ENCODE results near the gene ADGRL2. TPM values are rescaled to one million over a fixed set of nuclear protein-coding genes. Genes with fewer than 3 reads are reported as not detected.

ADGRL2 gene
- total and polyA plus RNA-seq, 2 experiments from 2014 or later, result 45.1 to 139 TPM

DNA sequence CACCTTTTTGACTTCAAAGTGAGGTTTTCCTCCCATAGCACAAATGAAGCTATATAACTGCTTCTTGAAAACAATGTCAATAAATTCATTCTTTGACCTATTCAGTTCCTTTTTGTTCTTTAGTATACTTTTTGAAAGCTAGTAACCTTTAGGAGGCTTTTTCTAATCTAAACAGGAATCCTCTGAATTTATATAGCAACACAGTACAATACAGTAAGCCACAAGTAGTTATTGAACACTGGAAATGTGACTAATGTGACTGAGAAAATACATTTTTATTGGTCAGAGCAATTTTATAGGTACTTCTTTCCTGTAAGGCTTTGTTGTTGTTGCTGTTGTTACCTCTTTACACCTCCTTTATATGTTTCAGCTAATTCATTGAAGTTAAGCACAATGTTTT, 49.8 kb downstream of the ADGRL2 start:
- Histone ChIP-seq H3K9me3 (ENCODE audit: low read depth) (no peaks in the 10 kb centered on the region), H3K9me2 (replicated peaks; ENCODE audit: insufficient read depth) (no peaks in the 10 kb centered on the region), H3K36me3 (replicated peaks; ENCODE audit: insufficient read depth, low read depth) (no peaks in the 10 kb centered on the region), H2AFZ (no peak overlapping the region), H3K4me1 (ENCODE audit: insufficient read depth) (peaks cover 9% of the 10 kb centered on the region), H3K79me2 (peaks cover 97% of the 10 kb centered on the region), H3K4me2 (no peak overlapping the region), H4K20me1 (ENCODE audit: insufficient read depth, poor library complexity, severe bottlenecking) (peaks cover 40% of the 10 kb centered on the region), H3K27ac (no peak overlapping the region), H3K4me3 (no peak overlapping the region), H3K27me3 (no peaks in the 10 kb centered on the region)
- no peak for DNase-seq (ENCODE audit: low spot score)
- TF ChIP-seq, protein P1, sequence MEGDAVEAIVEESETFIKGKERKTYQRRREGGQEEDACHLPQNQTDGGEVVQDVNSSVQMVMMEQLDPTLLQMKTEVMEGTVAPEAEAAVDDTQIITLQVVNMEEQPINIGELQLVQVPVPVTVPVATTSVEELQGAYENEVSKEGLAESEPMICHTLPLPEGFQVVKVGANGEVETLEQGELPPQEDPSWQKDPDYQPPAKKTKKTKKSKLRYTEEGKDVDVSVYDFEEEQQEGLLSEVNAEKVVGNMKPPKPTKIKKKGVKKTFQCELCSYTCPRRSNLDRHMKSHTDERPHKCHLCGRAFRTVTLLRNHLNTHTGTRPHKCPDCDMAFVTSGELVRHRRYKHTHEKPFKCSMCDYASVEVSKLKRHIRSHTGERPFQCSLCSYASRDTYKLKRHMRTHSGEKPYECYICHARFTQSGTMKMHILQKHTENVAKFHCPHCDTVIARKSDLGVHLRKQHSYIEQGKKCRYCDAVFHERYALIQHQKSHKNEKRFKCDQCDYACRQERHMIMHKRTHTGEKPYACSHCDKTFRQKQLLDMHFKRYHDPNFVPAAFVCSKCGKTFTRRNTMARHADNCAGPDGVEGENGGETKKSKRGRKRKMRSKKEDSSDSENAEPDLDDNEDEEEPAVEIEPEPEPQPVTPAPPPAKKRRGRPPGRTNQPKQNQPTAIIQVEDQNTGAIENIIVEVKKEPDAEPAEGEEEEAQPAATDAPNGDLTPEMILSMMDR (IDR thresholded peaks at IDR 0.05; ENCODE audit: poor library complexity), result no peak
- TF ChIP-seq EZH2 (IDR thresholded peaks at IDR 0.05; ENCODE audit: borderline replicate concordance), result no peak
- no peak for TF ChIP-seq EZH2phosphoT487 (IDR thresholded peaks at IDR 0.05; ENCODE audit: low read depth, severe bottlenecking, unreplicated experiment)

GRCh38 chr1:81851217-81851616, 50.5 kb downstream of the ADGRL2 start:
- H3K79me2 ChIP-seq, result peaks cover 97% of the 10 kb centered on the region
- no peaks in the 10 kb centered on the region for H3K36me3 ChIP-seq (replicated peaks; ENCODE audit: insufficient read depth, low read depth)
- no peak overlapping the region for H2AFZ ChIP-seq
- 84% methylated on average over 2 of the region's 2 CpGs for WGBS (ENCODE audit: low lambda C conversion rate, missing lambda C conversion rate)
- H3K4me1 ChIP-seq (ENCODE audit: insufficient read depth), result peaks cover 9% of the 10 kb centered on the region
- H4K20me1 ChIP-seq (ENCODE audit: insufficient read depth, poor library complexity, severe bottlenecking), result peaks cover 40% of the 10 kb centered on the region
- no peaks in the 10 kb centered on the region for H3K9me3 ChIP-seq (ENCODE audit: low read depth)
- TF ChIP-seq, protein P1 (IDR thresholded peaks at IDR 0.05; ENCODE audit: poor library complexity), result no peak
- TF ChIP-seq EZH2 (IDR thresholded peaks at IDR 0.05; ENCODE audit: borderline replicate concordance) (no peak), EZH2phosphoT487 (IDR thresholded peaks at IDR 0.05; ENCODE audit: low read depth, severe bottlenecking, unreplicated experiment) (no peak)
- no peaks in the 10 kb centered on the region for H3K27me3 ChIP-seq
- H3K4me2 ChIP-seq, result no peak overlapping the region
- no peak overlapping the region for H3K27ac ChIP-seq
- no peak overlapping the region for H3K4me3 ChIP-seq
- no peak for DNase-seq (ENCODE audit: low spot score)
- H3K9me2 ChIP-seq (replicated peaks; ENCODE audit: insufficient read depth), result no peaks in the 10 kb centered on the region

DNA sequence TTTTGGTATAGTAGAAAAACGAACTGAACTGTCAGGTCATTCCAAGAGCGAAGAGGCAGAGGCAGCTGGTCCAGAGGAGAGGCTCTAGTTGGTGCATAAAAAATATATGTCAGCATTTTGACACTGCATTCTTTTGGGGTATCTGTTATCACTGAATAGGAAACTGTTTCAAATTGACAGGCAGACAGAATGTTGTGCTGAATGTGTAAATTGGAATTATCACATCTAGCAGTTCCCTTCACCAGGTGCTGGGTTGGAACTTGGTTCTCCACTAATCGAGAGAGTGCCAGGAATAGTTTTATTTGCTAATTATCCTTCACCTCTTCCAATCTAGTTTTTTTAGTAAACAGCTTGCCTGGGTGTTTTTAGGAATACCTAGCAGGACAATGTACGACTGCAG, 52.2 kb downstream of the ADGRL2 start:
- TF ChIP-seq, protein P1 (IDR thresholded peaks at IDR 0.05; ENCODE audit: poor library complexity), result no peak
- TF ChIP-seq EZH2phosphoT487 (IDR thresholded peaks at IDR 0.05; ENCODE audit: low read depth, severe bottlenecking, unreplicated experiment), result no peak
- TF ChIP-seq EZH2 (IDR thresholded peaks at IDR 0.05; ENCODE audit: borderline replicate concordance), result no peak
- WGBS (ENCODE audit: low lambda C conversion rate, missing lambda C conversion rate), result 84% methylated on average over 4 of the region's 4 CpGs

DNA sequence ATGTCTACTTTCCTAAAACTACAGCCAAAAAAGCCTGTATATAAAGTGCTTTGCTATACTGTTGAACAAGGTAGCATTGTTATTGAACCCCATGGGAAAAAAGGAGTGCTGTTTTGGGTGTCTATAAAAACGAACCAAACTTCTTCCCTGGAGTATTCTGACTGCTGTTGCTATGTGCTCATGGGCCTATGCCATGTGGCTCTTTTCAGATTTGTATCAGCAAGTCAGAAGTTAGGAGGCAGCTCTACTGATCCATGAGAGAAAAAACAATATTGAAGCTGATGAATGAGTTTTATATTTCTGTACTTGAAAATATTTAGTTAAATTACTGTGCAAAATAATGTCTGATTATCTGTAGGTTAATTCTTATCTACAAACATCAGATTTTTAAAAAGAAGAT, 66.5 kb downstream of the ADGRL2 start:
- Histone ChIP-seq H3K4me1 (ENCODE audit: insufficient read depth) (no peaks in the 10 kb centered on the region), H3K27me3 (no peaks in the 10 kb centered on the region), H4K20me1 (ENCODE audit: insufficient read depth, poor library complexity, severe bottlenecking) (peaks cover 13% of the 10 kb centered on the region), H2AFZ (no peak overlapping the region), H3K9me2 (replicated peaks; ENCODE audit: insufficient read depth) (no peaks in the 10 kb centered on the region), H3K4me2 (no peak overlapping the region), H3K36me3 (replicated peaks; ENCODE audit: insufficient read depth, low read depth) (no peaks in the 10 kb centered on the region), H3K4me3 (no peak overlapping the region), H3K27ac (no peak overlapping the region), H3K9me3 (ENCODE audit: low read depth) (no peaks in the 10 kb centered on the region), H3K79me2 (peaks cover 81% of the 10 kb centered on the region)
- 0% methylated on average over 1 of the region's 1 CpG for WGBS (ENCODE audit: low lambda C conversion rate, missing lambda C conversion rate)
- TF ChIP-seq, protein P1 (IDR thresholded peaks at IDR 0.05; ENCODE audit: poor library complexity), result no peak
- TF ChIP-seq EZH2phosphoT487 (IDR thresholded peaks at IDR 0.05; ENCODE audit: low read depth, severe bottlenecking, unreplicated experiment), result no peak
- DNase-seq (ENCODE audit: low spot score), result no peak

More for the DNA sequence above, 52.2 kb downstream of the ADGRL2 start:
- Histone ChIP-seq H2AFZ (no peak overlapping the region), H3K4me2 (no peak overlapping the region), H3K4me1 (ENCODE audit: insufficient read depth) (peaks cover 9% of the 10 kb centered on the region), H4K20me1 (ENCODE audit: insufficient read depth, poor library complexity, severe bottlenecking) (peaks cover 31% of the 10 kb centered on the region), H3K4me3 (no peak overlapping the region), H3K79me2 (peaks cover 96% of the 10 kb centered on the region), H3K27ac (no peak overlapping the region), H3K9me3 (ENCODE audit: low read depth) (no peaks in the 10 kb centered on the region), H3K27me3 (no peaks in the 10 kb centered on the region), H3K36me3 (replicated peaks; ENCODE audit: insufficient read depth, low read depth) (no peaks in the 10 kb centered on the region), H3K9me2 (replicated peaks; ENCODE audit: insufficient read depth) (no peaks in the 10 kb centered on the region)
- DNase-seq (ENCODE audit: low spot score), result no peak
